Measurements from ENCODE around the gene METTL16. TPM values are rescaled to one million over a fixed set of nuclear protein-coding genes. Genes with fewer than 3 reads are reported as not detected.

METTL16 gene
- total and polyA plus RNA-seq, 11 donors: 13.9 to 32.0 (median 24.3) TPM

- TF ChIP-seq CTCF (IDR thresholded peaks at IDR 0.05): no peak
- 50 to 66% (median 53%) methylated on average over 6 to 7 of the region's 7 CpGs for WGBS, 4 donors
- Histone ChIP-seq H3K4me3 (peak overlapping the region in 3 of 12 donors; percentile 14 to 29 (median 26)), H3K9me3 (no peaks in the 10 kb centered on the region), H3K4me1 (peaks cover 0 to 28% (median 8%) of the 10 kb centered on the region in 12 donors), H3K27ac (peak overlapping the region in 11 of 12 donors; percentile 3 to 76 (median 61)), H3K27me3 (no peaks in the 10 kb centered on the region), H3K36me3 (peaks cover 0 to 48% (median 30%) of the 10 kb centered on the region in 9 donors)
- DNase-seq (no peak), ATAC-seq (peak in 3 of 4 donors; percentile 32 to 54 (median 33))
- intact Hi-C loops (cut with DNase I): no loop called here
These were observed 93.1 kb downstream of the METTL16 start for GRCh38 chr17:2418572-2418971.

DNA sequence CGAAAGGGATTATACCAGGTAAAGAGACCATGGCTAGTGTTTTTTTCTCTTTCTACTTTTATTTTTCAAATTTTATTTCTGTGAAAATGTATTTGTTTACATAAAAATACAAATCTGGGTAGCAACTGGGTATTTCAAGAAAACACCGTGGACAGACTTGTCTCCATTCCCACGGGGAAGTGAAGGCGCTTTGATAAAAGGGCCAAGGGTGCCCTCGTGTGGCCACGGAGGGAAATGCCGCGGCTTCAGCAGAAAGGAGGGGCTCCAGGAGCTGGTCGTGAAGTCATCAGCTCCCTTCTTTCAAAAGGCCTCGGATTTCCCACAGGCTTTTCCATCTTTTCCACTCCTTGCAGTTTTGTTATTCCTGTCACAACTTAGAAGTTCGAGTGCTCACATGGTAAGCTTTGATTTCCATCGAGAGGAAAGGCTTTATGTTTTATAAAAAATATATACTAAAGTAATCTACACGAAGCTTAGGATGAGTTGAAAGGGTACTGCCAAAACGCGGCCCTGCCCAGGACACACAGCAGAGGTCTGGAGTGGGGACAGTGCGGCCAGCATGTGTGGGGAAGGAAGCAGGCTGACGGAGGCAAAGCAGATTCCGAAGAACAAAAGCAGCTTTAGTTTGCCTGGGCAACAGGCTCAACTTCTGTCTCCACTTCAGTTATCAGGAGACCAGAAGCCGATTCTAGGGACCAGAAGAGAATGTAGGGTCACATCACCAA, 95.5 kb downstream of the METTL16 start:
- H3K27me3 ChIP-seq: no peaks in the 10 kb centered on the region
- ATAC-seq: peak; percentile 49 to 77 (median 76)
- WGBS, 4 donors: 23 to 28% (median 28%) methylated on average over 19 of the region's 19 CpGs
- peak; percentile 85 to 92 (median 87) for DNase-seq
- peaks cover 0 to 39% (median 27%) of the 10 kb centered on the region in 9 donors for H3K36me3 ChIP-seq
- intact Hi-C loops (cut with DNase I): loop anchor here in 9 of 10 donors (1.0 to 2.0 kb wide), 2 partner anchors 33 to 34 kb away; no protein-coding TSS in a partner anchor
- H3K9me3 ChIP-seq: no peaks in the 10 kb centered on the region
- H3K4me3 ChIP-seq: no peak overlapping the region
- H3K4me1 ChIP-seq: peaks cover 0 to 40% (median 16%) of the 10 kb centered on the region in 12 donors
- H3K27ac ChIP-seq: peak overlapping the region in 3 of 12 donors; percentile 13 to 63 (median 15)
- TF ChIP-seq CTCF (IDR thresholded peaks at IDR 0.05): peak; percentile 94 to 100 (median 98)
- no peak for TF ChIP-seq POLR2A (IDR thresholded peaks at IDR 0.05)

- TF ChIP-seq CTCF (IDR thresholded peaks at IDR 0.05): no peak
- no peak for TF ChIP-seq POLR2A (IDR thresholded peaks at IDR 0.05)
- no peak for ATAC-seq
- intact Hi-C loops (cut with DNase I): no loop called here
- DNase-seq: no peak
- H3K4me3 ChIP-seq: no peak overlapping the region
- H3K36me3 ChIP-seq: peaks cover 0 to 35% (median 16%) of the 10 kb centered on the region in 9 donors
- H3K27ac ChIP-seq: no peak overlapping the region
- 85 to 89% (median 86%) methylated on average over 9 of the region's 9 CpGs for WGBS, 4 donors
- H3K27me3 ChIP-seq: no peaks in the 10 kb centered on the region
- H3K9me3 ChIP-seq: no peaks in the 10 kb centered on the region
- peaks cover 0 to 38% (median 16%) of the 10 kb centered on the region in 12 donors for H3K4me1 ChIP-seq
These were observed 96.6 kb downstream of the METTL16 start for GRCh38 chr17:2415081-2415480.

GRCh38 chr17:2414446-2415064, 97.1 kb downstream of the METTL16 start:
- 90 to 94% (median 94%) methylated on average over 22 of the region's 22 CpGs for WGBS, 4 donors
- intact Hi-C loops (cut with DNase I): no loop called here
- Histone ChIP-seq H3K4me1 (peaks cover 0 to 35% (median 15%) of the 10 kb centered on the region in 12 donors), H3K36me3 (peaks cover 0 to 30% (median 11%) of the 10 kb centered on the region in 9 donors), H3K4me3 (no peak overlapping the region), H3K27ac (no peak overlapping the region), H3K9me3 (no peaks in the 10 kb centered on the region), H3K27me3 (no peaks in the 10 kb centered on the region)
- TF ChIP-seq POLR2A (IDR thresholded peaks at IDR 0.05) (no peak), CTCF (IDR thresholded peaks at IDR 0.05) (no peak)
- DNase-seq (no peak), ATAC-seq (no peak)

Data from heart left ventricle (tissue), 16 donors.